Activated CD4-positive, alpha-beta T cell treated with anti-CD3 and anti-CD28 coated beads, Interleukin-2, amount 50 U/mL, for 16 hours (primary cell): ENCODE measurements around the gene ENTPD1.
"Not testable (repeated sequence)": the region's sequence is repeated elsewhere in the genome, so short reads cannot be mapped to it uniquely, and the experiment has no call there.

Source experiments
- DNase-seq: peaks from one replicate; pipeline ENCODE4 v3.0.0-alpha.2; 2020

The ENTPD1 gene

GRCh38 chr10:95756041-95756761, at the start of gene ENTPD1:
ENTPD1 (plus strand) TSS chr10:95756163; CDS start chr10:95756240, 77 bp downstream.
- DNase-seq: no peak

- DNase-seq: no peak
Measured at GRCh38 chr10:95706573-95706972, 49.4 kb upstream of the ENTPD1 start.

GRCh38 chr10:95706990-95707389, 49.0 kb upstream of the ENTPD1 start:
- no peak for DNase-seq

- DNase-seq: no peak
Measured at GRCh38 chr10:95711492-95711891, 44.5 kb upstream of the ENTPD1 start.

- DNase-seq: no peak
Measured at GRCh38 chr10:95716466-95716865, 39.5 kb upstream of the ENTPD1 start.

GRCh38 chr10:95716866-95717265, 39.1 kb upstream of the ENTPD1 start:
- no peak for DNase-seq

- not testable (repeated sequence) for DNase-seq
Measured at GRCh38 chr10:95720745-95721144, 35.2 kb upstream of the ENTPD1 start.

- not testable (repeated sequence) for DNase-seq
Measured at GRCh38 chr10:95722496-95722895, 33.5 kb upstream of the ENTPD1 start.

- no peak for DNase-seq
Measured at GRCh38 chr10:95728526-95728925, 27.4 kb upstream of the ENTPD1 start.

GRCh38 chr10:95729323-95730055, 26.5 kb upstream of the ENTPD1 start:
- no peak for DNase-seq

- no peak for DNase-seq
Measured at GRCh38 chr10:95730233-95730632, 25.7 kb upstream of the ENTPD1 start.

- not testable (repeated sequence) for DNase-seq
Measured at GRCh38 chr10:95732907-95733306, 23.1 kb upstream of the ENTPD1 start.

GRCh38 chr10:95739056-95739455, 16.9 kb upstream of the ENTPD1 start:
- DNase-seq: peak; percentile 38

GRCh38 chr10:95741807-95742467, 14.0 kb upstream of the ENTPD1 start:
- no peak for DNase-seq

- DNase-seq: no peak
Measured at GRCh38 chr10:95742485-95742884, 13.5 kb upstream of the ENTPD1 start.

GRCh38 chr10:95742962-95743535, 12.9 kb upstream of the ENTPD1 start:
- DNase-seq: no peak

GRCh38 chr10:95745501-95745900, 10.5 kb upstream of the ENTPD1 start:
- no peak for DNase-seq

GRCh38 chr10:95748349-95748748, 7.6 kb upstream of the ENTPD1 start:
- DNase-seq: no peak

- DNase-seq: no peak
Measured at GRCh38 chr10:95755511-95756004, 405 bp upstream of the ENTPD1 start.

- DNase-seq: no peak
Measured at GRCh38 chr10:95756809-95757684, 1.1 kb downstream of the ENTPD1 start.

- DNase-seq: peak; percentile 62
Measured at GRCh38 chr10:95758351-95759025, 2.5 kb downstream of the ENTPD1 start.
